OCI-LY1 (cell line): ENCODE results near the gene ZFYVE9.

ENCODE experiments used
- H2AFZ ChIP-seq: fragments of 200-600 bp; sonication (generic), shearing (Covaris generic); 2 replicates; pipeline ENCODE4 v1.6.0; 2014; ENCODE audit warnings: antibody characterized with exemption, mild to moderate bottlenecking, low read length
- H3F3A ChIP-seq: fragments of 200-600 bp; sonication (generic), shearing (Covaris generic); 2 replicates; pipeline ENCODE4 v1.6.0; 2014; ENCODE audit warnings: mild to moderate bottlenecking, antibody characterized with exemption, low read length, moderate library complexity; ENCODE audit not compliant: insufficient read depth
- H3K27ac ChIP-seq: fragments of 200-600 bp; sonication (generic); 2 replicates; pipeline ENCODE4 v1.5.1; 2014; ENCODE audit warnings: low read length, mixed run types, mild to moderate bottlenecking, low read depth; ENCODE audit not compliant: poor library complexity, severe bottlenecking
- H3K27me3 ChIP-seq: fragments of 200-600 bp; sonication (generic); 2 replicates; pipeline ENCODE4 v1.6.0; 2014; ENCODE audit warnings: antibody characterized with exemption, mild to moderate bottlenecking, low read length, moderate library complexity; ENCODE audit not compliant: insufficient read depth
- H3K36me3 ChIP-seq: fragments of 200-600 bp; sonication (generic); 2 replicates; pipeline ENCODE4 v1.6.1; 2014; ENCODE audit warnings: mild to moderate bottlenecking, antibody characterized with exemption, low read length, moderate library complexity, mixed read lengths; ENCODE audit not compliant: insufficient read depth
- H3K4me1 ChIP-seq: fragments of 200-600 bp; sonication (generic); 2 replicates; pipeline ENCODE4 v1.5.1; 2014; ENCODE audit warnings: mild to moderate bottlenecking, low read length, moderate library complexity; ENCODE audit not compliant: insufficient read depth, severe bottlenecking
- H3K4me2 ChIP-seq: fragments of 200-600 bp; sonication (generic), shearing (Covaris generic); 2 replicates; pipeline ENCODE4 v1.6.1; 2014; ENCODE audit warnings: low read length
- H3K4me3 ChIP-seq: fragments of 200-600 bp; sonication (generic); 2 replicates; pipeline ENCODE4 v1.5.1; 2014; ENCODE audit warnings: low read length, low read depth, mild to moderate bottlenecking, mixed read lengths; ENCODE audit not compliant: poor library complexity, severe bottlenecking
- H3K79me2 ChIP-seq: fragments of 200-600 bp; shearing (Covaris generic); 2 replicates; pipeline ENCODE4 v1.6.1; 2016; ENCODE audit warnings: mixed run types, low read length, mixed read lengths; ENCODE audit not compliant: insufficient read depth
- H3K9ac ChIP-seq: fragments of 200-600 bp; sonication (generic), shearing (Covaris generic); 2 replicates; pipeline ENCODE4 v1.6.1; 2014; ENCODE audit warnings: mild to moderate bottlenecking, low read length, mixed read lengths
- H3K9me2 ChIP-seq: fragments of 200-600 bp; sonication (generic), shearing (Covaris generic); 2 replicates; pipeline ENCODE4 v1.6.1; 2014; ENCODE audit warnings: low read depth, mild to moderate bottlenecking, low read length, mixed read lengths
- H3K9me3 ChIP-seq: fragments of 200-600 bp; shearing (Covaris generic); 2 replicates; pipeline ENCODE4 v1.6.1; 2014; ENCODE audit warnings: low read length, mixed read lengths
- H4K20me1 ChIP-seq: fragments of 200-600 bp; sonication (generic), shearing (Covaris generic); 2 replicates; pipeline ENCODE4 v1.6.0; 2016; ENCODE audit warnings: mild to moderate bottlenecking, low read length; ENCODE audit not compliant: insufficient read depth
- EZH2 ChIP-seq: fragments of 200-600 bp; sonication (generic), shearing (Covaris generic); IDR thresholded peaks from 2 replicates; pipeline ENCODE4 v1.8.0; 2017; ENCODE audit warnings: borderline replicate concordance, mixed run types, mild to moderate bottlenecking, antibody characterized with exemption, low read length, moderate library complexity, mixed read lengths
- TF ChIP-seq, protein P1 (sequence below): fragments of 200-600 bp; sonication (generic), shearing (Covaris generic); IDR thresholded peaks from 2 replicates; pipeline ENCODE4 v1.5.1; 2017; ENCODE audit warnings: mild to moderate bottlenecking, antibody characterized with exemption, low read length, moderate library complexity, mixed read lengths

ZFYVE9 gene

DNA sequence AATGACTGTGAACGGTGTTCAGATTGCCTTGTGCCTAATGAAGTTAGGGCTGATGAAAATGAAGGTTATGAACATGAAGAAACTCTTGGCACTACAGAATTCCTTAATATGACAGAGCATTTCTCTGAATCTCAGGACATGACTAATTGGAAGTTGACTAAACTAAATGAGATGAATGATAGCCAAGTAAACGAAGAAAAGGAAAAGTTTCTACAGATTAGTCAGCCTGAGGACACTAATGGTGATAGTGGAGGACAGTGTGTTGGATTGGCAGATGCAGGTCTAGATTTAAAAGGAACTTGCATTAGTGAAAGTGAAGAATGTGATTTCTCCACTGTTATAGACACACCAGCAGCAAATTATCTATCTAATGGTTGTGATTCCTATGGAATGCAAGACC lies 96.6 kb downstream of the ZFYVE9 start:
- H3K27ac ChIP-seq: no peak overlapping the region
- TF ChIP-seq, protein P1, sequence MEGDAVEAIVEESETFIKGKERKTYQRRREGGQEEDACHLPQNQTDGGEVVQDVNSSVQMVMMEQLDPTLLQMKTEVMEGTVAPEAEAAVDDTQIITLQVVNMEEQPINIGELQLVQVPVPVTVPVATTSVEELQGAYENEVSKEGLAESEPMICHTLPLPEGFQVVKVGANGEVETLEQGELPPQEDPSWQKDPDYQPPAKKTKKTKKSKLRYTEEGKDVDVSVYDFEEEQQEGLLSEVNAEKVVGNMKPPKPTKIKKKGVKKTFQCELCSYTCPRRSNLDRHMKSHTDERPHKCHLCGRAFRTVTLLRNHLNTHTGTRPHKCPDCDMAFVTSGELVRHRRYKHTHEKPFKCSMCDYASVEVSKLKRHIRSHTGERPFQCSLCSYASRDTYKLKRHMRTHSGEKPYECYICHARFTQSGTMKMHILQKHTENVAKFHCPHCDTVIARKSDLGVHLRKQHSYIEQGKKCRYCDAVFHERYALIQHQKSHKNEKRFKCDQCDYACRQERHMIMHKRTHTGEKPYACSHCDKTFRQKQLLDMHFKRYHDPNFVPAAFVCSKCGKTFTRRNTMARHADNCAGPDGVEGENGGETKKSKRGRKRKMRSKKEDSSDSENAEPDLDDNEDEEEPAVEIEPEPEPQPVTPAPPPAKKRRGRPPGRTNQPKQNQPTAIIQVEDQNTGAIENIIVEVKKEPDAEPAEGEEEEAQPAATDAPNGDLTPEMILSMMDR: no peak
- no peak for TF ChIP-seq EZH2

GRCh38 chr1:52238887-52239707 lies 97.2 kb downstream of the ZFYVE9 start:
- Histone ChIP-seq H3K27ac (no peak overlapping the region), H3K9me2 (no peaks in the 10 kb centered on the region), H4K20me1 (no peaks in the 10 kb centered on the region), H3K4me3 (no peak overlapping the region), H2AFZ (no peak overlapping the region), H3F3A (no peaks in the 10 kb centered on the region), H3K4me1 (no peaks in the 10 kb centered on the region), H3K4me2 (no peak overlapping the region), H3K27me3 (0 out of 2 replicates have a peak, but pooled peaks cover 3% of the 10 kb centered on the region), H3K36me3 (no peaks in the 10 kb centered on the region), H3K79me2 (no peaks in the 10 kb centered on the region), H3K9ac (no peak overlapping the region), H3K9me3 (no peaks in the 10 kb centered on the region)
- no peak for TF ChIP-seq EZH2
- TF ChIP-seq, protein P1: no peak

More for the DNA sequence above, 96.6 kb downstream of the ZFYVE9 start:
- H3K9ac ChIP-seq: no peak overlapping the region
- no peak overlapping the region for H3K4me2 ChIP-seq
- 0 out of 2 replicates have a peak, but pooled peaks cover 3% of the 10 kb centered on the region for H3K27me3 ChIP-seq
- H3K9me2 ChIP-seq: no peaks in the 10 kb centered on the region
- no peak overlapping the region for H2AFZ ChIP-seq
- H3K9me3 ChIP-seq: no peaks in the 10 kb centered on the region
- H3F3A ChIP-seq: no peaks in the 10 kb centered on the region
- no peaks in the 10 kb centered on the region for H3K79me2 ChIP-seq
- H3K4me1 ChIP-seq: no peaks in the 10 kb centered on the region
- no peak overlapping the region for H3K4me3 ChIP-seq
- H4K20me1 ChIP-seq: no peaks in the 10 kb centered on the region
- H3K36me3 ChIP-seq: no peaks in the 10 kb centered on the region

DNA sequence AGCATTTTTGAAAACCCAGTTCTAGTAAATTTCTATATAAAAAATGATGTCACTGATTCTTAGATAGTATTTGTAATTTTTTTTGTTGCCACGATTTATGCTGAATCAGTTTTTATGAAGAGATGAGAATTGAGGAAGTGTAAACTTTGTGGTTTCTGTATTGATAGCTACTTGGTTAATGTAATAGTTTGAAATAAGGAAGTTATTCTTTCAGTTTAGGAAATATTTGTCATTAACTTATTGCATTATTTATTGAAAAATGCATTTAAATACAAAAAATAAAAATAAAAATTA lies 97.8 kb downstream of the ZFYVE9 start:
- Histone ChIP-seq H2AFZ (no peak overlapping the region), H4K20me1 (no peaks in the 10 kb centered on the region), H3F3A (no peaks in the 10 kb centered on the region), H3K4me3 (no peak overlapping the region), H3K4me1 (no peaks in the 10 kb centered on the region), H3K4me2 (no peak overlapping the region), H3K27me3 (0 out of 2 replicates have a peak, but pooled peaks cover 3% of the 10 kb centered on the region), H3K79me2 (no peaks in the 10 kb centered on the region), H3K9ac (no peak overlapping the region), H3K36me3 (no peaks in the 10 kb centered on the region), H3K9me3 (no peaks in the 10 kb centered on the region), H3K9me2 (no peaks in the 10 kb centered on the region), H3K27ac (no peak overlapping the region)
- TF ChIP-seq, protein P1: no peak
- no peak for TF ChIP-seq EZH2
